HFFc6 (cell line): ENCODE measurements around the gene PRUNE2. TPM values are rescaled to one million over a fixed set of nuclear protein-coding genes. Genes with fewer than 3 reads are reported as not detected.
"Not testable (repeated sequence)": the region's sequence is repeated elsewhere in the genome, so short reads cannot be mapped to it uniquely, and the experiment has no call there.

Experiments used
- DNase-seq: peaks from one replicate; pipeline ENCODE4 v3.0.0-alpha.2; 2018
- H3K27ac Mint-ChIP-seq: 2 replicates; pipeline ENCODE4 v1.8.0; 2020; ENCODE audit warnings: mild to moderate bottlenecking, mixed read lengths
- H3K27me3 Mint-ChIP-seq: 2 replicates; pipeline ENCODE4 v1.8.0; 2021; ENCODE audit warnings: mild to moderate bottlenecking, moderate library complexity, mixed read lengths; ENCODE audit not compliant: insufficient read depth
- H3K36me3 Mint-ChIP-seq: 2 replicates; pipeline ENCODE4 v1.8.0; 2021; ENCODE audit warnings: low read depth, mixed read lengths
- H3K4me1 Mint-ChIP-seq: 2 replicates; pipeline ENCODE4 v1.8.0; 2020; ENCODE audit warnings: low read depth, mixed read lengths
- H3K4me3 Mint-ChIP-seq: 2 replicates; pipeline ENCODE4 v1.8.0; 2020; ENCODE audit warnings: mild to moderate bottlenecking, moderate library complexity, mixed read lengths
- H3K9me3 Mint-ChIP-seq: 2 replicates; pipeline ENCODE4 v1.8.0; 2020; ENCODE audit warnings: mild to moderate bottlenecking, mixed read lengths
- CTCF ChIP-seq: fragments of 200-600 bp; sonication (generic); IDR thresholded peaks from 2 replicates; pipeline ENCODE4 v1.5.0; 2021; ENCODE audit warnings: antibody characterized with exemption, mild to moderate bottlenecking
- total RNA-seq, 6 experiments: library from RNA; stranded (reverse); fragmentation: NEBNext Ultra II Directional; extraction: Animal tissue kit (Norgen Biotek cat#: 25700); gene quantifications; 2 replicates in 1 of 6; 3 replicates in 5 of 6; pipeline ENCODE4 v1.2.3, GENCODE V29; 2021

Gene PRUNE2
- total RNA-seq, 6 experiments from 2014 or later, result 0.02 to 0.29 (median 0.16) TPM; not detected in 2

GRCh38 chr9:76743931-76744330 lies 162.0 kb downstream of the PRUNE2 start:
- no peak for TF ChIP-seq CTCF
- Mint-ChIP-seq H3K4me3 (no peak overlapping the region), H3K36me3 (no peaks in the 10 kb centered on the region), H3K27me3 (peaks cover 17% of the 10 kb centered on the region), H3K9me3 (no peaks in the 10 kb centered on the region; the same call in 1 of the 2 replicates), H3K4me1 (no peaks in the 10 kb centered on the region), H3K27ac (no peak overlapping the region)
- no peak for DNase-seq

GRCh38 chr9:76742890-76743289 lies 163.0 kb downstream of the PRUNE2 start:
- H3K9me3 Mint-ChIP-seq, H3K27ac Mint-ChIP-seq, DNase-seq, H3K4me3 Mint-ChIP-seq, H3K27me3 Mint-ChIP-seq, H3K4me1 Mint-ChIP-seq, H3K36me3 Mint-ChIP-seq: not testable (repeated sequence)

GRCh38 chr9:76741524-76741923 lies 164.4 kb downstream of the PRUNE2 start:
- Mint-ChIP-seq H3K9me3 (no peaks in the 10 kb centered on the region; the same call in 1 of the 2 replicates), H3K27me3 (peaks cover 5% of the 10 kb centered on the region), H3K27ac (no peak overlapping the region), H3K4me3 (no peak overlapping the region), H3K36me3 (no peaks in the 10 kb centered on the region), H3K4me1 (no peaks in the 10 kb centered on the region)
- DNase-seq, result no peak
- no peak for TF ChIP-seq CTCF

DNA sequence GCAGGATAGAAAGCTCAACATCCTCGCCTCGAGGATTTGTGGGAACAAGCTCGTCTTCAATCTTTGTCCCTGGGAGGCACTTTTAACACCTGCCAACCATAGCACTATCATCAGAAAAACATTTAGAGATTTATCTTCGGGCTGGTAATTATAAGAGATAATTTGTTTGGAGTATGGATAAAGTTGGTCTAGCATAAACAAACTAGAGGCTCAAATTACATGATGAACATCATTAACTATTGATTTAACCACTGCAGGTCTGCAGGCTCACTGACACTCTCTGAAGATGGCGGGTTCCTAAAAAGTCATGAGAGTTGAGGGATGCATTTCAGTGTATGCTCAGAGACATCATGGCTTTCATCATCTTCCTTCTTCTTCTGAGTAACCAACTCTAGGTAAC lies 167.5 kb downstream of the PRUNE2 start:
- TF ChIP-seq CTCF, result no peak
- H3K36me3 Mint-ChIP-seq, result no peaks in the 10 kb centered on the region
- DNase-seq, result no peak
- peaks cover 7% of the 10 kb centered on the region for H3K27me3 Mint-ChIP-seq
- no peaks in the 10 kb centered on the region for H3K9me3 Mint-ChIP-seq
- no peaks in the 10 kb centered on the region for H3K4me1 Mint-ChIP-seq
- H3K4me3 Mint-ChIP-seq, result no peak overlapping the region
- H3K27ac Mint-ChIP-seq, result no peak overlapping the region

DNA sequence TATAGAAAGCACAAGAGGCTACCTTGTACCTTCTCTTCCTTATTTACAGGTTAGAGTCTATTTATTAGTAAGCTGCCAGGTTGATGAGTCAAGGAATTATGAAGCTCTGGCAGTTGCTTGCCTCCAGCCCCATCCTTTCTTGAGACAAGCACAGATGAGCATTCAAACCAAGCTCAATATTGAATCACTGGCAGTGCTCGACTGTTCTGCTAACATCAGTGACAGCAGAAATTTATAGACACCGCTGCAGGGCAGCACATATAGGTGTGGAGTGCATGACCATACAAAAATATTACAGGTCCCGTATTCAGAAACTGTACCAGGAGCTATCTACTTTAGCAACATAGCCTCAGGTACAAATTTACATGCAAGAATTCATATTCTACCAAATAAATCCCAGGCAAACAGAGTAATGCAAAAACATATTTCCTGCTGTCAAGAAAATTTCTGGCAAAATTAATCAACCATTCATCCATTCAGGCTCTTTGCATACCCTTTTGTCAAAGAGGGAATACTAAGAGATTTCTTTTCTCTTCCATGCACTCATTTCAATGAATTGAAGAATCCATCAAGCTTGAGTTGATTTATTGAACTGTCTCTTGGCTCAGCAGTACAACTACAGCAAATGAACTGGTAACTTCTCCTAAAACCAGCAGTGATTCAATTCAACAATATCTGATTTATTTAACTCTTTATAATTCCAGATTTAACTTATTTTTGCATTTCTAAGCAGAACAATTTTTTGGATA lies 168.6 kb downstream of the PRUNE2 start:
- Mint-ChIP-seq H3K4me1 (no peaks in the 10 kb centered on the region), H3K9me3 (no peaks in the 10 kb centered on the region), H3K36me3 (no peaks in the 10 kb centered on the region), H3K27me3 (peaks cover 7% of the 10 kb centered on the region), H3K4me3 (no peak overlapping the region), H3K27ac (no peak overlapping the region)
- no peak for TF ChIP-seq CTCF
- DNase-seq, result no peak

DNA sequence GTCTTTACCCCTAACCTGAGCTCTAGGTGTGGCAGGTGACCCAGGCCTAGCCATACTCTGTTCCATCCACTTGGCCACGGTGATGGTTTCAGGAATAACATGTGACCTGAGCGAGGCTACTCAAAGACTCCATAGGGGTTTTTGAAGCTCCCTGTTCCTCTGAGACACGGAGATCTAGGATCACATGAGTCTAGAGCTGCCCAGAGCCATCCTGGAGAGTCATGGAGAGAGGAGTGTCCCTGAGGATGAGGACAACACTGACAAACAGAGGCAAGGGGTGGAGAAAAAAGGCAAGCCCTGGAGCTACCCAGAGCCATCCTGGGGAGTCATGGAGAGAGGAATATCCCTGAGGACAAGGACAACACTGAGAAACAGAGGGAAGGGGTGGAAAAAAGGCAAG lies 171.2 kb downstream of the PRUNE2 start:
- H3K27me3 Mint-ChIP-seq, result peaks cover 12% of the 10 kb centered on the region
- TF ChIP-seq CTCF, result no peak
- H3K36me3 Mint-ChIP-seq, result no peaks in the 10 kb centered on the region
- H3K4me1 Mint-ChIP-seq, result no peaks in the 10 kb centered on the region
- DNase-seq, result no peak
- H3K27ac Mint-ChIP-seq, result no peak overlapping the region
- no peak overlapping the region for H3K4me3 Mint-ChIP-seq
- no peaks in the 10 kb centered on the region for H3K9me3 Mint-ChIP-seq
